ENCODE measurements around the gene RFNG. TPM values are rescaled to one million over a fixed set of nuclear protein-coding genes. Genes with fewer than 3 reads are reported as not detected.
A peak's percentile ranks its signal among the peaks of the same experiment; 100 is the strongest.

Gene RFNG
- total and polyA plus RNA-seq, 2 of the 13 experiments (the other 11 are each of a cell fraction or from before 2014, with no cell fraction given), result 61.4 to 64.0 TPM

- TF ChIP-seq KLF6 (CRISPR knock-in tag; IDR thresholded peaks at IDR 0.05) (no peak), PREB (CRISPR knock-in tag; IDR thresholded peaks at IDR 0.05) (no peak), HNRNPUL1 (IDR thresholded peaks at IDR 0.05; ENCODE audit: low read depth, low read length) (no peak), ETV5 (CRISPR knock-in tag; IDR thresholded peaks at IDR 0.05; ENCODE audit: borderline replicate concordance) (0 out of 2 replicates have a peak, but pooled peaks have one; percentile 7), PAWR (CRISPR knock-in tag; IDR thresholded peaks at IDR 0.05; ENCODE audit: borderline replicate concordance) (no peak), ZNF251 (CRISPR knock-in tag; IDR thresholded peaks at IDR 0.05) (no peak), KMT2A (CRISPR knock-in tag; IDR thresholded peaks at IDR 0.05) (no peak), ZNF326 (CRISPR knock-in tag; IDR thresholded peaks at IDR 0.05; ENCODE audit: borderline replicate concordance) (no peak), ETV6 (CRISPR knock-in tag; conservative IDR thresholded peaks at IDR 0.05) (no peak), DPF2 (CRISPR knock-in tag; IDR thresholded peaks at IDR 0.05; ENCODE audit: borderline replicate concordance, low read depth) (no peak), SP5 (CRISPR knock-in tag; IDR thresholded peaks at IDR 0.05; ENCODE audit: borderline replicate concordance, low read depth) (no peak; the same call in 1 of the 2 replicates), RAD21 (CRISPR knock-in tag; IDR thresholded peaks at IDR 0.05) (peak; percentile 45; the same call in 1 of the 2 replicates), ZNF644 (CRISPR knock-in tag; IDR thresholded peaks at IDR 0.05; ENCODE audit: low read depth) (no peak), SMYD3 (CRISPR knock-in tag; IDR thresholded peaks at IDR 0.05) (no peak), HHEX (CRISPR knock-in tag; IDR thresholded peaks at IDR 0.05) (no peak), AGO1 (IDR thresholded peaks at IDR 0.05; ENCODE audit: low read depth, low read length, poor library complexity, severe bottlenecking) (peak; percentile 37), ZNF180 (CRISPR knock-in tag; IDR thresholded peaks at IDR 0.05; ENCODE audit: borderline replicate concordance, low read depth) (no peak), RERE (CRISPR knock-in tag; IDR thresholded peaks at IDR 0.05; ENCODE audit: low read depth) (no peak), KAT2B (IDR thresholded peaks at IDR 0.05; ENCODE audit: borderline replicate concordance, low read depth, low read length) (no peak), MEIS2 (CRISPR knock-in tag; IDR thresholded peaks at IDR 0.05) (no peak), TFDP1 (CRISPR knock-in tag; IDR thresholded peaks at IDR 0.05; ENCODE audit: borderline replicate concordance) (no peak), SATB2 (CRISPR knock-in tag; IDR thresholded peaks at IDR 0.05) (0 out of 2 replicates have a peak, but pooled peaks have one; percentile 3), CC2D1A (CRISPR knock-in tag; IDR thresholded peaks at IDR 0.05) (no peak)
Measured at GRCh38 chr17:82098939-82099763, 47.5 kb upstream of the RFNG start (continued).
